Endodermal cell (in vitro differentiated cells): ENCODE data around the gene KDM6A. TPM values are rescaled to one million over a fixed set of nuclear protein-coding genes. Genes with fewer than 3 reads are reported as not detected.

Source experiments
- DNase-seq: peaks from one replicate; pipeline ENCODE4 v3.0.0-alpha.2; 2017
- H3K27ac ChIP-seq: 2 replicates; pipeline ENCODE4 v1.5.1; 2013; ENCODE audit warnings: mild to moderate bottlenecking, low read depth, low read length, moderate library complexity
- H3K27me3 ChIP-seq: 2 replicates; pipeline ENCODE4 v1.6.1; 2013; ENCODE audit warnings: mild to moderate bottlenecking, low read length, moderate library complexity; ENCODE audit not compliant: insufficient read depth, control insufficient read depth, poor library complexity, severe bottlenecking
- H3K36me3 ChIP-seq: 2 replicates; pipeline ENCODE4 v1.7.0; 2013; ENCODE audit warnings: mild to moderate bottlenecking, low read length, moderate library complexity; ENCODE audit not compliant: control insufficient read depth, insufficient read depth
- H3K4me1 ChIP-seq: one replicate; pipeline ENCODE4 v1.7.0; 2013; ENCODE audit warnings: low read length; ENCODE audit not compliant: control insufficient read depth, insufficient read depth
- H3K4me3 ChIP-seq: 2 replicates; pipeline ENCODE4 v1.5.1; 2013; ENCODE audit warnings: mild to moderate bottlenecking, low read length, moderate library complexity
- H3K9ac ChIP-seq: 2 replicates; pipeline ENCODE4 v1.6.1; 2013; ENCODE audit warnings: mild to moderate bottlenecking, low read length, moderate library complexity; ENCODE audit not compliant: poor library complexity, severe bottlenecking; ENCODE audit errors: extremely low read depth
- H3K9me3 ChIP-seq: 2 replicates; pipeline ENCODE4 v1.6.1; 2013; ENCODE audit warnings: mild to moderate bottlenecking, low read length, moderate library complexity; ENCODE audit not compliant: control insufficient read depth
- H3K27ac Mint-ChIP-seq: 2 replicates; pipeline ENCODE4 v1.8.0; 2020; ENCODE audit warnings: mixed read lengths
- H3K27me3 Mint-ChIP-seq: 2 replicates; pipeline ENCODE4 v1.8.0; 2021; ENCODE audit warnings: mild to moderate bottlenecking, mixed read lengths; ENCODE audit not compliant: insufficient read depth
- H3K36me3 Mint-ChIP-seq: 2 replicates; pipeline ENCODE4 v1.8.0; 2020; ENCODE audit warnings: low read depth, mixed read lengths
- H3K4me1 Mint-ChIP-seq: 2 replicates; pipeline ENCODE4 v1.8.0; 2020; ENCODE audit warnings: mixed read lengths
- H3K4me3 Mint-ChIP-seq: 2 replicates; pipeline ENCODE4 v1.8.0; 2020; ENCODE audit warnings: mild to moderate bottlenecking, moderate library complexity, mixed read lengths
- H3K9me3 Mint-ChIP-seq: 2 replicates; pipeline ENCODE4 v1.8.0; 2020; ENCODE audit warnings: mild to moderate bottlenecking, mixed read lengths
- CTCF ChIP-seq: fragments of 200-600 bp; sonication (generic); conservative IDR thresholded peaks from 2 replicates; pipeline ENCODE4 v1.5.0; 2021; ENCODE audit warnings: antibody characterized with exemption, mild to moderate bottlenecking
- WGBS, 2 experiments: methylation state at CpG; one replicate each; pipeline versions ENCODE4 v1.1.5 to v1.1.7; 2013; ENCODE audit warnings: missing lambda C conversion rate in 2 of 2, mixed read lengths in 1 of 2; ENCODE audit not compliant: insufficient coverage in 1 of 2, insufficient read length in 1 of 2; 5-methylcytosine and 5-hydroxymethylcytosine counted together
- total RNA-seq, 2 donors: library from RNA; stranded (reverse); fragmentation: NEBNext Ultra II Directional in 1 of 2; extraction: Animal tissue kit (Norgen Biotek cat#: 25700) in 1 of 2; gene quantifications; 2 replicates in 1 of 2; 3 replicates in 1 of 2; pipeline ENCODE4 v1.2.1, GENCODE V29; 2021

Gene KDM6A
- total RNA-seq, 2 donors from 2014 or later = 62.1 to 64.6 TPM

GRCh38 chrX:44871931-44872820 is 812 bp upstream of the KDM6A start:
- Histone ChIP-seq H3K4me3 (peak overlapping the region; percentile 95), H3K9me3 (no peaks in the 10 kb centered on the region), H3K36me3 (peaks cover 6% of the 10 kb centered on the region), H3K27me3 (no peaks in the 10 kb centered on the region), H3K9ac (peak overlapping the region; percentile 64), H3K27ac (peak overlapping the region; percentile 86), H3K4me1 (no peaks in the 10 kb centered on the region)
- H3K4me3 Mint-ChIP-seq = peak overlapping the region; percentile 87
- no peak for DNase-seq
- H3K9me3 Mint-ChIP-seq = peaks cover 35% of the 10 kb centered on the region
- WGBS, 2 experiments = 0% methylated on average over 2 to 59 of the region's 60 CpGs
- no peaks in the 10 kb centered on the region for H3K36me3 Mint-ChIP-seq
- H3K27ac Mint-ChIP-seq = peak overlapping the region; percentile 94
- no peaks in the 10 kb centered on the region for H3K4me1 Mint-ChIP-seq
- no peaks in the 10 kb centered on the region for H3K27me3 Mint-ChIP-seq
- peak; percentile 10 for TF ChIP-seq CTCF

DNA sequence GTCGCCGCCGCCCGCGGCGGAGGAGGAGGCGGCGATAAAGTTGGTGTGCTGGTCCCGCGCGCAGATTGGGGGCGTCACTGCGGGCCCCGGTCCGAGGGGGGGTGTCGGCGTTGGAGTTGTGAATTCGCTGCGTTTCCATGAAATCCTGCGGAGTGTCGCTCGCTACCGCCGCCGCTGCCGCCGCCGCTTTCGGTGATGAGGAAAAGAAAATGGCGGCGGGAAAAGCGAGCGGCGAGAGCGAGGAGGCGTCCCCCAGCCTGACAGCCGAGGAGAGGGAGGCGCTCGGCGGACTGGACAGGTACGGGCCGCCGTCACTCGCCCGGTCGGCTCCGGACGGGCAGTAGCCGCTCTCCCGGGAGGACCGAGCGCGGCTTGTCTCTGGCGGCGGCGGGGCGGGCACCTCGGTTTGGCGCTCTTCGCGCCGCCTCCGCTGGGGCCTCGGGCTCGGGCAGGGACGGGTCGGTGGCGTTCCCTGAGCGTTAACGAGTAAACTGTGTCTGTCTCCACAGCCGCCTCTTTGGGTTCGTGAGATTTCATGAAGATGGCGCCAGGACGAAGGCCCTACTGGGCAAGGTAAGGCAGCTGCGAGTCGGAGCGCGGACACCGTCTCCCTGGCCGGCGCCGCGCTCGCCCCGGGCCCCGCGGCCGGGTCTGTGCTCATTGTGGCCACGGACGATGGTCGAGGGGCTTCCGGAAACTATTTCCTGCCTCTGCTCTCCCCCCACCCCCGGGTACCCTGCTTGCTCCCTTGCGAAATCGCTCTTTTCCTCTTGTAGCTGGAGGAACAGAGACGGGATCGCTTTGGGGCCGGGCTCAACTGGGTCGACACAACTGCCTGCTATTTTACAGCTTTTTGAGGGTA is 658 bp downstream of the KDM6A start:
- H3K4me3 ChIP-seq = peak overlapping the region; percentile 96
- no peak for TF ChIP-seq CTCF
- H3K36me3 ChIP-seq = peaks cover 6% of the 10 kb centered on the region
- Mint-ChIP-seq H3K9me3 (peaks cover 30% of the 10 kb centered on the region), H3K4me1 (no peaks in the 10 kb centered on the region), H3K4me3 (peak overlapping the region; percentile 87), H3K27ac (peak overlapping the region; percentile 97), H3K36me3 (no peaks in the 10 kb centered on the region), H3K27me3 (no peaks in the 10 kb centered on the region)
- peak overlapping the region; percentile 94 for H3K27ac ChIP-seq
- 0% methylated on average over 1 to 97 of the region's 99 CpGs for WGBS, 2 experiments
- peak overlapping the region; percentile 87 for H3K9ac ChIP-seq
- no peaks in the 10 kb centered on the region for H3K27me3 ChIP-seq
- H3K4me1 ChIP-seq = no peaks in the 10 kb centered on the region
- DNase-seq = peak; percentile 66
- no peaks in the 10 kb centered on the region for H3K9me3 ChIP-seq

GRCh38 chrX:44874420-44875184 is 1.6 kb downstream of the KDM6A start:
- H3K36me3 Mint-ChIP-seq = peaks cover 2% of the 10 kb centered on the region
- no peak for TF ChIP-seq CTCF
- peaks cover 27% of the 10 kb centered on the region for H3K9me3 Mint-ChIP-seq
- peak overlapping the region; percentile 97 for H3K27ac Mint-ChIP-seq
- peak overlapping the region; percentile 87 for H3K9ac ChIP-seq
- no peaks in the 10 kb centered on the region for H3K27me3 Mint-ChIP-seq
- H3K4me3 ChIP-seq = peak overlapping the region; percentile 96
- H3K4me1 Mint-ChIP-seq = no peaks in the 10 kb centered on the region
- H3K27ac ChIP-seq = no peak overlapping the region
- H3K36me3 ChIP-seq = peaks cover 6% of the 10 kb centered on the region
- peak; percentile 63 for DNase-seq
- H3K4me1 ChIP-seq = no peaks in the 10 kb centered on the region
- no peaks in the 10 kb centered on the region for H3K27me3 ChIP-seq
- 4 to 30% methylated on average over 2 to 12 of the region's 14 CpGs for WGBS, 2 experiments
- peak overlapping the region; percentile 87 for H3K4me3 Mint-ChIP-seq
- no peaks in the 10 kb centered on the region for H3K9me3 ChIP-seq
